Heart right ventricle (tissue), 16 donors: ENCODE data around the gene GRHL1. TPM values are rescaled to one million over a fixed set of nuclear protein-coding genes. Genes with fewer than 3 reads are reported as not detected.

Experiments used
- ATAC-seq, 8 donors: fragments of 200-7000 bp; cut with Tn5 transposase; one replicate each; pipeline ENCODE4 v1.9.1; 2020; ENCODE audit warnings: mild to moderate bottlenecking in 8 of 8, moderate library complexity in 8 of 8, moderate number of reproducible peaks in 1 of 8
- DNase-seq, 2 donors: peaks; one replicate each; pipeline ENCODE4 v3.0.0-alpha.2; 2020
- H3K27ac ChIP-seq, 10 donors: fragments of 200-600 bp; sonication (generic) in 2 of 10; one replicate each; pipeline versions ENCODE4 v1.5.0 to v1.8.0; 2020 to 2022; ENCODE audit warnings: mild to moderate bottlenecking in 3 of 10
- H3K27me3 ChIP-seq, 7 donors: fragments of 200-600 bp; one replicate each; pipeline ENCODE4 v1.8.0; 2021 to 2022; ENCODE audit warnings: mild to moderate bottlenecking in 2 of 7
- H3K36me3 ChIP-seq, 9 donors: fragments of 200-600 bp; sonication (generic) in 1 of 9; one replicate each; pipeline versions ENCODE4 v1.5.0 to v1.8.0; 2020 to 2022; ENCODE audit warnings: mild to moderate bottlenecking in 2 of 9
- H3K4me1 ChIP-seq, 9 donors: fragments of 200-600 bp; sonication (generic) in 1 of 9; one replicate each; pipeline versions ENCODE4 v1.5.0 to v1.8.0; 2020 to 2022; ENCODE audit warnings: mild to moderate bottlenecking in 4 of 9
- H3K4me3 ChIP-seq, 10 donors: fragments of 200-600 bp; sonication (generic) in 2 of 10; one replicate each; pipeline versions ENCODE4 v1.5.0 to v1.8.0; 2020 to 2022; ENCODE audit warnings: mild to moderate bottlenecking in 7 of 10, moderate library complexity in 2 of 10
- H3K9me3 ChIP-seq, 11 donors: fragments of 200-600 bp in 10 of 11; sonication (generic) in 2 of 11; one replicate each; pipeline versions ENCODE4 v1.5.0 to v1.8.0; 2013 to 2022; ENCODE audit warnings: mild to moderate bottlenecking in 2 of 11, control low read depth in 1 of 11, moderate library complexity in 1 of 11
- CTCF ChIP-seq, 9 donors: fragments of 200-600 bp; sonication (generic) in 2 of 9; IDR thresholded peaks; one replicate each; pipeline versions ENCODE4 v1.5.0 to v1.8.0; 2021 to 2022; ENCODE audit warnings: antibody characterized with exemption in 9 of 9, mild to moderate bottlenecking in 5 of 9, moderate library complexity in 1 of 9
- WGBS, 2 donors: extraction: QIAGEN DNeasy Blood & Tissue Kit; methylation state at CpG; one replicate each; pipeline ENCODE4 v1.1.7; 2013; ENCODE audit warnings: inconsistent platforms in 1 of 2; 5-methylcytosine and 5-hydroxymethylcytosine counted together
- intact Hi-C, 10 donors: fragments of 100-400 bp; cut with DNase I; formaldehyde crosslinking; loops; one replicate each; pipeline versions ENCODE4 v1.11.1 to v1.14.2; 2022
- polyA plus RNA-seq, 2 donors: library from polyadenylated mRNA; stranded (reverse); fragments of 200-250 nt; gene quantifications; one replicate each; pipeline ENCODE4 v1.2.3, GENCODE V29; 2013
- total RNA-seq, 10 donors: library from RNA; stranded (reverse); fragmentation: NEBNext Ultra II Directional in 3 of 10; extraction: Animal tissue kit (Norgen Biotek cat#: 25700) in 3 of 10; gene quantifications; one replicate each; pipeline versions ENCODE4 v1.2.1 to v1.2.4, GENCODE V29; 2021 to 2023
- donor health status: Arrhythmogenic right ventricular cardiomyopathy.
- donor health status: ischemic (EF 13 %, LVEDD 7.1; RV severe dilation, severe dysfunction).
- donor health status: healthy with polysubstance abuse.
- donor health status: DM: no; HTN: yes; CAD: no.
- donor health status: DM: no; HTN: no; CAD: no.
- donor health status: ischemic (EF 25% LVEDD 6.9; RV normal size, moderate dysfunction).
- donor health status: ischemic (EF 25% LVEDD 5.7; RV mildly dilated, moderate dysfunction).
- donor health status: healthy.
- donor health status: DM: yes; HTN: yes; CAD: no.
- donor health status: Ischemic cardiomyopathy.
- donor health status: ischemic (EF 35%, LVEDD 5.7; RV mildly dilated, moderate dysfunction).
- donor health status: nonischemic (EF 11% LVEDD 7.7; RV severe dilation, severe dysfunction).
- donor health status: DM: yes; HTN: yes; CAD: no.
- donor health status: PGD.
- donor health status: ischemic (EF 29% LVEDD 5.4; RV normal size, mild dysfunction).
- donor health status: nonischemic (EF 23%, LVEDD 6.1; RV moderate dilation, normal function).

GRHL1 gene
- total and polyA plus RNA-seq, 12 donors: 0.29 to 3.0 (median 0.90) TPM

- TF ChIP-seq CTCF (IDR thresholded peaks at IDR 0.05): no peak
- Histone ChIP-seq H3K27me3 (no peaks in the 10 kb centered on the region), H3K9me3 (no peaks in the 10 kb centered on the region), H3K4me1 (no peaks in the 10 kb centered on the region), H3K4me3 (no peak overlapping the region), H3K27ac (no peak overlapping the region), H3K36me3 (peaks cover 0 to 51% (median 7%) of the 10 kb centered on the region in 9 donors)
- DNase-seq (no peak), ATAC-seq (no peak)
- 93 to 94% methylated on average over 2 of the region's 2 CpGs for WGBS, 2 donors
- intact Hi-C loops: no loop called here
These were observed 42.4 kb upstream of the GRHL1 start for GRCh38 chr2:9909106-9909505.

GRCh38 chr2:9910699-9911098, 40.8 kb upstream of the GRHL1 start:
- no peak for ATAC-seq
- intact Hi-C loops: no loop called here
- no peak for TF ChIP-seq CTCF (IDR thresholded peaks at IDR 0.05)

GRCh38 chr2:9912468-9912867, 39.0 kb upstream of the GRHL1 start:
- DNase-seq (no peak), ATAC-seq (no peak)
- no peak overlapping the region for H3K27ac ChIP-seq
- no peaks in the 10 kb centered on the region for H3K27me3 ChIP-seq
- intact Hi-C loops: no loop called here
- WGBS, 2 donors: 95 to 96% methylated on average over 4 of the region's 4 CpGs
- no peaks in the 10 kb centered on the region for H3K4me1 ChIP-seq
- no peaks in the 10 kb centered on the region for H3K9me3 ChIP-seq
- no peak overlapping the region for H3K4me3 ChIP-seq
- TF ChIP-seq CTCF (IDR thresholded peaks at IDR 0.05): no peak
- H3K36me3 ChIP-seq: peaks cover 0 to 67% (median 12%) of the 10 kb centered on the region in 9 donors

More at GRCh38 chr2:9910699-9911098, 40.8 kb upstream of the GRHL1 start:
- Histone ChIP-seq H3K27me3 (no peaks in the 10 kb centered on the region), H3K36me3 (peaks cover 0 to 54% (median 12%) of the 10 kb centered on the region in 9 donors), H3K4me1 (no peaks in the 10 kb centered on the region), H3K4me3 (no peak overlapping the region), H3K27ac (no peak overlapping the region), H3K9me3 (no peaks in the 10 kb centered on the region)
- WGBS, 2 donors: 69 to 81% methylated on average over 4 of the region's 4 CpGs
- no peak for DNase-seq

GRCh38 chr2:9914384-9915065, 37.0 kb upstream of the GRHL1 start:
- Histone ChIP-seq H3K27ac (no peak overlapping the region), H3K4me1 (peaks cover 0 to 10% (median 5%) of the 10 kb centered on the region in 9 donors), H3K4me3 (no peak overlapping the region), H3K27me3 (no peaks in the 10 kb centered on the region), H3K36me3 (peaks cover 0 to 73% (median 12%) of the 10 kb centered on the region in 9 donors), H3K9me3 (no peaks in the 10 kb centered on the region)
- ATAC-seq (no peak), DNase-seq (no peak)
- intact Hi-C loops: no loop called here
- TF ChIP-seq CTCF (IDR thresholded peaks at IDR 0.05): no peak
- WGBS, 2 donors: 91 to 94% methylated on average over 9 of the region's 9 CpGs
